Measurements from ENCODE around the gene IBTK. TPM values are rescaled to one million over a fixed set of nuclear protein-coding genes. Genes with fewer than 3 reads are reported as not detected.

The IBTK gene
- total and polyA plus RNA-seq, 7 donors: 18.9 to 26.2 (median 25.0) TPM

DNA sequence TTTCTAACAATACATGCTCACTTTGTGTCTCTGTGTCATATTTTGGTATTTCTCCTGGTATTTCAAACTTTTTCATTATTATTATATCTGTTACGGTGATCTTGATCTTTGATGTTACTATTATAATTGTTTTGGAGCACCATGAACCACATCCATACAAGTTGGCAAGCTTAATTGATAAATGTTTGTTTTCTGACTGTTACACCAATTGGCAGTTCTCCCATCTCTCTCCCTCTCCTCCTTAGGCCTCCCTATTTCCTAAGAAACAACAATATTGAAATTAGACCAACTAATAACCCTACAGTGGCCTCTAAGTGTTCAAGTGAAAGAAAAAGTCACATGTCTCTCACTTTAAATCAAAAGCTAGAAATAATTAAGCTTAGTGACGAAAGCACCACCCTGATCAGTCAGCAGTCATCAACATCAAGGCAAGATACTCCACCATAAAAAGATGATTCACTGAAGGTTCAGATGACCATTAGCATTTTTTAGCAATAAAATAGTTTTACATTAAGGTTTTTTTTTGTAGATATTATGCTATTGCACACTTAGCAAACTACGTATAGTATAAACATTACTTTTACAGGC lies 61.5 kb downstream of the IBTK start:
- intact Hi-C loops (cut with DNase I): no loop called here
- Histone ChIP-seq H3K27me3 (no peaks in the 10 kb centered on the region), H3K36me3 (peaks cover 0 to 58% (median 7%) of the 10 kb centered on the region in 4 donors), H3K4me1 (peaks cover 0 to 3% (median 0%) of the 10 kb centered on the region in 4 donors), H3K27ac (no peak overlapping the region), H3K9me3 (no peaks in the 10 kb centered on the region), H3K4me3 (no peak overlapping the region)
- DNase-seq: no peak
- TF ChIP-seq POLR2AphosphoS5 (IDR thresholded peaks at IDR 0.05): no peak
- TF ChIP-seq, protein P1, sequence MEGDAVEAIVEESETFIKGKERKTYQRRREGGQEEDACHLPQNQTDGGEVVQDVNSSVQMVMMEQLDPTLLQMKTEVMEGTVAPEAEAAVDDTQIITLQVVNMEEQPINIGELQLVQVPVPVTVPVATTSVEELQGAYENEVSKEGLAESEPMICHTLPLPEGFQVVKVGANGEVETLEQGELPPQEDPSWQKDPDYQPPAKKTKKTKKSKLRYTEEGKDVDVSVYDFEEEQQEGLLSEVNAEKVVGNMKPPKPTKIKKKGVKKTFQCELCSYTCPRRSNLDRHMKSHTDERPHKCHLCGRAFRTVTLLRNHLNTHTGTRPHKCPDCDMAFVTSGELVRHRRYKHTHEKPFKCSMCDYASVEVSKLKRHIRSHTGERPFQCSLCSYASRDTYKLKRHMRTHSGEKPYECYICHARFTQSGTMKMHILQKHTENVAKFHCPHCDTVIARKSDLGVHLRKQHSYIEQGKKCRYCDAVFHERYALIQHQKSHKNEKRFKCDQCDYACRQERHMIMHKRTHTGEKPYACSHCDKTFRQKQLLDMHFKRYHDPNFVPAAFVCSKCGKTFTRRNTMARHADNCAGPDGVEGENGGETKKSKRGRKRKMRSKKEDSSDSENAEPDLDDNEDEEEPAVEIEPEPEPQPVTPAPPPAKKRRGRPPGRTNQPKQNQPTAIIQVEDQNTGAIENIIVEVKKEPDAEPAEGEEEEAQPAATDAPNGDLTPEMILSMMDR (IDR thresholded peaks at IDR 0.05): no peak
- no peak for TF ChIP-seq POLR2A (IDR thresholded peaks at IDR 0.05)
- no peak for TF ChIP-seq EP300 (IDR thresholded peaks at IDR 0.05)
- WGBS, 2 donors: 91% methylated on average over 3 of the region's 3 CpGs

DNA sequence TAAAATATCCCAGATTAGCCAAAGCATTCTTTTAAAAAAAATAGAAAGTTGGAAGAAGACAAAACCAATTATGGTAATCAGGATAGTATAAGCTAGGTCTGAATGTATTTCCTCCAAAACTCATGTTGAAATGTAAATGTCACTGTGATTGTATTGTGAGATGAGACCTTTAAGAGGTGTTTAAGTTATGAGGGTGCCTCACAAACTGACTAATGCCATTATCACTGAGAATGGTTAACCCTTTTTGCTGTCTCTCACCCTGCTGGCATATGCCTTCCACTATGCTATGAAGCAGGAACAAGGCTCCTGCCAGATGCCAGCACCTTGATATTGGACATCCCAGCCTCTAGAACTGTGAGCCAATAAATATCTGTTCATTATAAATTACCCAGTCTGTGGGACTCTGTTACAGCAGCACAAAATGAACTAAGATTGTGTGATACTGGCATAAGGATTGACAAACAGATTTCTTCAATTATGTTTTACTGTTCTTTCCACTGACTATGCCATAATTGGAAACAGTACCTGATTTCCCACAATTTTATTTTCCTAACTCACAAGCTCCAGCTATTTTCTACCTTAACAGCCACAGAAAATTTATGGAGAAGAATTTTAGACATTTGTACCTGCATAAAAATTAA lies 63.8 kb downstream of the IBTK start:
- H3K4me1 ChIP-seq: peaks cover 0 to 3% (median 0%) of the 10 kb centered on the region in 4 donors
- DNase-seq: no peak
- no peaks in the 10 kb centered on the region for H3K27me3 ChIP-seq
- no peaks in the 10 kb centered on the region for H3K9me3 ChIP-seq
- peaks cover 0 to 59% (median 10%) of the 10 kb centered on the region in 4 donors for H3K36me3 ChIP-seq
- H3K27ac ChIP-seq: no peak overlapping the region
- TF ChIP-seq EP300 (IDR thresholded peaks at IDR 0.05): no peak
- no peak for TF ChIP-seq POLR2A (IDR thresholded peaks at IDR 0.05)
- TF ChIP-seq, protein P1 (IDR thresholded peaks at IDR 0.05): no peak
- TF ChIP-seq POLR2AphosphoS5 (IDR thresholded peaks at IDR 0.05): no peak
- intact Hi-C loops (cut with DNase I): no loop called here
- H3K4me3 ChIP-seq: no peak overlapping the region

DNA sequence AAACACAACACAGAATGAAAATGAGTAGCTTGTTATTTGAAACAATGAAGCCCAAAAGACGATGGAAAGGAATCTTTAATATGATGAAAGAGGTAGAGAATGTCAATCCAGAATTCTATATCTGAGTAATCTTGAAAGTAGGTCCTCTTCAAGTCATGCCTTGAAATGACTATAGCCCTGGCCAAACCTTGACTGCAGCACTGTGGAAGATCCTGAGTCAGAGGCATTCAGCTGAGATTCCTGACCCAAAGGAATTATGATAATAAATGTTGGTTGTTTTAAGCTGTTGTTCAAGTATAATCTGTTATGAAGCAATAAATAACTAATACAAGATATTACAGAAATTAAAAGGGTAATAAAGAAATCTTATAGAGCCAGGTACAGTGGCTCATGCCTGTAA lies 64.8 kb downstream of the IBTK start:
- TF ChIP-seq POLR2AphosphoS5 (IDR thresholded peaks at IDR 0.05) (no peak), POLR2A (IDR thresholded peaks at IDR 0.05) (no peak), EP300 (IDR thresholded peaks at IDR 0.05) (no peak)
- TF ChIP-seq, protein P1 (IDR thresholded peaks at IDR 0.05): no peak
- H3K4me1 ChIP-seq: peaks cover 0 to 3% (median 0%) of the 10 kb centered on the region in 4 donors
- peaks cover 0 to 52% (median 10%) of the 10 kb centered on the region in 4 donors for H3K36me3 ChIP-seq
- no peaks in the 10 kb centered on the region for H3K27me3 ChIP-seq
- intact Hi-C loops (cut with DNase I): no loop called here
- 74 to 83% methylated on average over 1 of the region's 1 CpG for WGBS, 2 donors
- H3K9me3 ChIP-seq: no peaks in the 10 kb centered on the region
- DNase-seq: no peak
- no peak overlapping the region for H3K4me3 ChIP-seq
- no peak overlapping the region for H3K27ac ChIP-seq

DNA sequence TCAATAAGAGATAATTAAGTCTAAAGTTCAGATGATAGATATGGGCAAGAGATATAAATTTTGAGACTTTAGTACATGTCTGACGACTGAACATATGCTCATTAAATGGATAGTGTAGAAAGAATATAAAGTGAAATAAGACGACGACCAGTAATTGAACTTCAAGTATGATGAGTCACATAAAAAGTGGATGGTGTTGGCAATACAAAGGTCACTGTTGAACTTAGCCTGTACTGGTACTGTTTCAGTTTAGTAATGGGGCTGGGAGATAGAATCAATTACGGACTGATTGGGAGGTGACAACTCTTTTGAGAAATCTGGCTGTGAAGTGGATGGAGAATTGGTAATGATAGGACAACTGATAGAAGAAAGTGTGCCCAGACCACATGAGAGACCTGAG lies 68.1 kb downstream of the IBTK start:
- DNase-seq: no peak
- Histone ChIP-seq H3K36me3 (peaks cover 0 to 52% (median 8%) of the 10 kb centered on the region in 4 donors), H3K27ac (no peak overlapping the region), H3K27me3 (no peaks in the 10 kb centered on the region), H3K9me3 (no peaks in the 10 kb centered on the region), H3K4me3 (no peak overlapping the region), H3K4me1 (peaks cover 0 to 3% (median 0%) of the 10 kb centered on the region in 4 donors)
- intact Hi-C loops (cut with DNase I): loop anchor here (10.0 kb wide), 1 partner anchor 425 kb away; the partner anchor contains the start of gene TENT5A
- 53 to 83% methylated on average over 4 of the region's 4 CpGs for WGBS, 2 donors
- TF ChIP-seq POLR2A (IDR thresholded peaks at IDR 0.05) (no peak), EP300 (IDR thresholded peaks at IDR 0.05) (no peak), POLR2AphosphoS5 (IDR thresholded peaks at IDR 0.05) (no peak)
- TF ChIP-seq, protein P1 (IDR thresholded peaks at IDR 0.05): no peak

Measured in sigmoid colon (tissue), 7 donors.